IPS DF 19.7 (cell line): ENCODE data around the gene NPAT.
"Not testable (repeated sequence)": the region's sequence is repeated elsewhere in the genome, so short reads cannot be mapped to it uniquely, and the experiment has no call there.

Experiments used
- DNase-seq: peaks from one replicate; pipeline ENCODE4 v3.0.0-alpha.2; 2013; ENCODE audit warnings: low read depth, low spot score

The NPAT gene

GRCh38 chr11:108148556-108148955 lies 73.9 kb downstream of the NPAT start:
- no peak for DNase-seq

- DNase-seq: no peak
Observed at GRCh38 chr11:108147150-108147549, 75.3 kb downstream of the NPAT start.

- no peak for DNase-seq
Observed at GRCh38 chr11:108144615-108145014, 77.8 kb downstream of the NPAT start.

- DNase-seq: no peak
Observed at GRCh38 chr11:108142304-108142703, 80.1 kb downstream of the NPAT start.

- DNase-seq: no peak
Observed at GRCh38 chr11:108137212-108137611, 85.2 kb downstream of the NPAT start.

GRCh38 chr11:108135845-108136544 lies 86.4 kb downstream of the NPAT start:
- DNase-seq: no peak

- DNase-seq: not testable (repeated sequence)
Observed at GRCh38 chr11:108132993-108133538, 89.4 kb downstream of the NPAT start.

- DNase-seq: no peak
Observed at GRCh38 chr11:108131993-108132392, 90.4 kb downstream of the NPAT start.

GRCh38 chr11:108128772-108129171 lies 93.7 kb downstream of the NPAT start:
- DNase-seq: no peak

- DNase-seq: no peak
Observed at GRCh38 chr11:108125096-108125495, 97.3 kb downstream of the NPAT start.

GRCh38 chr11:108122166-108122628 lies 100.2 kb downstream of the NPAT start:
- no peak for DNase-seq

GRCh38 chr11:108121274-108122155 lies 100.9 kb downstream of the NPAT start, which contains the start of gene ACAT1:
ACAT1 (plus strand) TSS chr11:108121567; CDS start chr11:108121607, 40 bp downstream.
- DNase-seq: peak; percentile 64

- not testable (repeated sequence) for DNase-seq
Observed at GRCh38 chr11:108120936-108121273, 101.5 kb downstream of the NPAT start.

- DNase-seq: no peak
Observed at GRCh38 chr11:108117746-108118371, 104.6 kb downstream of the NPAT start.

GRCh38 chr11:108115500-108116140 lies 106.8 kb downstream of the NPAT start:
- DNase-seq: no peak

GRCh38 chr11:108112057-108112456 lies 110.4 kb downstream of the NPAT start:
- DNase-seq: no peak

GRCh38 chr11:108111126-108111525 lies 111.3 kb downstream of the NPAT start:
- no peak for DNase-seq
